Kasumi-1 (cell line): ENCODE results near the gene ZNF521.
"Not testable (repeated sequence)": the region's sequence is repeated elsewhere in the genome, so short reads cannot be mapped to it uniquely, and the experiment has no call there.

Experiments used
- DNase-seq, 2 experiments: peaks; one replicate each; lab custom pipeline; 2025; lab: John Stamatoyannopoulos, UW

The ZNF521 gene

GRCh38 chr18:25289001-25289631 is 62.9 kb downstream of the ZNF521 start:
- DNase-seq, result no peak

GRCh38 chr18:25288340-25288938 is 63.5 kb downstream of the ZNF521 start:
- no peak for DNase-seq

- DNase-seq, result no peak
Measured at GRCh38 chr18:25287106-25287505, 64.9 kb downstream of the ZNF521 start.

- no peak for DNase-seq
Measured at GRCh38 chr18:25284861-25285550, 67.0 kb downstream of the ZNF521 start.

- DNase-seq, result no peak
Measured at GRCh38 chr18:25284281-25284680, 67.7 kb downstream of the ZNF521 start.

GRCh38 chr18:25283781-25284180 is 68.2 kb downstream of the ZNF521 start:
- DNase-seq, result no peak

GRCh38 chr18:25282896-25283703 is 68.9 kb downstream of the ZNF521 start:
- DNase-seq, result no peak

- peak; percentile 12 to 23 for DNase-seq
Measured at GRCh38 chr18:25282282-25282681, 69.7 kb downstream of the ZNF521 start.

- no peak for DNase-seq
Measured at GRCh38 chr18:25281556-25281955, 70.4 kb downstream of the ZNF521 start.

- DNase-seq, result no peak
Measured at GRCh38 chr18:25279961-25280360, 72.0 kb downstream of the ZNF521 start.

GRCh38 chr18:25279556-25279955 is 72.4 kb downstream of the ZNF521 start:
- DNase-seq, result no peak

GRCh38 chr18:25279133-25279532 is 72.8 kb downstream of the ZNF521 start:
- DNase-seq, result no peak

GRCh38 chr18:25278394-25278793 is 73.6 kb downstream of the ZNF521 start:
- no peak for DNase-seq

GRCh38 chr18:25275412-25276001 is 76.5 kb downstream of the ZNF521 start:
- no peak for DNase-seq

- DNase-seq, result no peak
Measured at GRCh38 chr18:25274926-25275325, 77.0 kb downstream of the ZNF521 start.

GRCh38 chr18:25266931-25267527 is 84.9 kb downstream of the ZNF521 start:
- DNase-seq, result not testable (repeated sequence)

- DNase-seq, result no peak
Measured at GRCh38 chr18:25262920-25263319, 89.0 kb downstream of the ZNF521 start.

- DNase-seq, result no peak
Measured at GRCh38 chr18:25261768-25262167, 90.2 kb downstream of the ZNF521 start.

GRCh38 chr18:25256439-25256838 is 95.5 kb downstream of the ZNF521 start:
- no peak for DNase-seq

- DNase-seq, result no peak
Measured at GRCh38 chr18:25253779-25254178, 98.2 kb downstream of the ZNF521 start.

GRCh38 chr18:25253136-25253535 is 98.8 kb downstream of the ZNF521 start:
- DNase-seq, result no peak

- DNase-seq, result no peak
Measured at GRCh38 chr18:25251068-25251467, 100.9 kb downstream of the ZNF521 start.
